ENCODE data around the gene SEPHS2.

DNA sequence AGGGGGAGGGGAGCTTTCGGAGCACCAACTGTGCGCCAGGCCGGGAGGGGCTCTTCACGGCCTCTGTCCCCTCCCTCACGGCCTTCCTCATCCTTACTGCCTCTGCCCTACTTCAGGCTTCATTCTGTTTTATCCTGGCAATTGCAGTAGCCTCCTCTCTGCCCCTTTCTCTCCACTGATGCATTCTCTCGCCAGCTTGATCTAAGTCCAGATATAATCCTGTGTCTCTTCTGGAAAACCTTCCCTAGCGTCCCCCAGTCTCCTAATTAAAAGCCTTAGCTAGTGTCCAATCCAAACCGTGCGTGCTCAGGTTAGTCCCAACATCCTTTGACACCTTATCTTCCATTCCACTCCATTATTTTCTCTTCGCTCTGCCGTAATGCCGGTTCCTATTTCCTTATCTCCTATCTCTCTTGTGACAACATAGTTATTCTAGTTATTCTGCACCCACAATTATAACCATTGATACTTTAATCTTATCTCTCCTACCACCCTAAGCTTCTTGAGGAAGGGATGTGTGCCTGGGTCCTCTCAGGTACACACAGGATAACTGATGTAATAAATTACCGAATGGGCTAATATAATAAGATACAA is 49.6 kb downstream of the SEPHS2 start:
- TF ChIP-seq, protein P1, sequence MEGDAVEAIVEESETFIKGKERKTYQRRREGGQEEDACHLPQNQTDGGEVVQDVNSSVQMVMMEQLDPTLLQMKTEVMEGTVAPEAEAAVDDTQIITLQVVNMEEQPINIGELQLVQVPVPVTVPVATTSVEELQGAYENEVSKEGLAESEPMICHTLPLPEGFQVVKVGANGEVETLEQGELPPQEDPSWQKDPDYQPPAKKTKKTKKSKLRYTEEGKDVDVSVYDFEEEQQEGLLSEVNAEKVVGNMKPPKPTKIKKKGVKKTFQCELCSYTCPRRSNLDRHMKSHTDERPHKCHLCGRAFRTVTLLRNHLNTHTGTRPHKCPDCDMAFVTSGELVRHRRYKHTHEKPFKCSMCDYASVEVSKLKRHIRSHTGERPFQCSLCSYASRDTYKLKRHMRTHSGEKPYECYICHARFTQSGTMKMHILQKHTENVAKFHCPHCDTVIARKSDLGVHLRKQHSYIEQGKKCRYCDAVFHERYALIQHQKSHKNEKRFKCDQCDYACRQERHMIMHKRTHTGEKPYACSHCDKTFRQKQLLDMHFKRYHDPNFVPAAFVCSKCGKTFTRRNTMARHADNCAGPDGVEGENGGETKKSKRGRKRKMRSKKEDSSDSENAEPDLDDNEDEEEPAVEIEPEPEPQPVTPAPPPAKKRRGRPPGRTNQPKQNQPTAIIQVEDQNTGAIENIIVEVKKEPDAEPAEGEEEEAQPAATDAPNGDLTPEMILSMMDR (IDR thresholded peaks at IDR 0.05) = no peak
- no peak for TF ChIP-seq POLR2AphosphoS5 (IDR thresholded peaks at IDR 0.05)
- TF ChIP-seq POLR2A (IDR thresholded peaks at IDR 0.05) = no peak
- no peak for TF ChIP-seq EP300 (IDR thresholded peaks at IDR 0.05)

Data from suprapubic skin (tissue), 4 donors.